Breast epithelium (tissue), 3 donors: ENCODE results near the gene MAMSTR.

ENCODE experiments used
- CTCF ChIP-seq, 3 donors: fragments of 450-650 bp; IDR thresholded peaks; one replicate each; pipeline ENCODE4 v1.5.1; 2016 to 2017; ENCODE audit warnings: antibody characterized with exemption in 3 of 3, mild to moderate bottlenecking in 3 of 3, moderate library complexity in 3 of 3
- POLR2AphosphoS5 ChIP-seq, 3 donors: sonication (generic); formaldehyde crosslinking; IDR thresholded peaks; one replicate each; pipeline ENCODE4 v1.6.1; 2017; ENCODE audit warnings: antibody characterized with exemption in 3 of 3

- TF ChIP-seq POLR2AphosphoS5 (IDR thresholded peaks at IDR 0.05): no peak
- no peak for TF ChIP-seq CTCF (IDR thresholded peaks at IDR 0.05)
Observed at GRCh38 chr19:48716562-48717291, 2.8 kb downstream of the MAMSTR start.
